Fibroblast of skin of right biceps (primary cell): Measurements from ENCODE around the gene CCT6B.

Experiments
- DNase-seq: peaks from one replicate; pipeline ENCODE4 v3.0.0-alpha.2; 2013

The CCT6B gene

GRCh38 chr17:34883106-34884000, 77.9 kb downstream of the CCT6B start:
- no peak for DNase-seq

GRCh38 chr17:34879146-34879545, 82.1 kb downstream of the CCT6B start:
- DNase-seq, result no peak
